GM13977 (cell line): ENCODE results near the gene MAGI1.
"Not testable (repeated sequence)": the region's sequence is repeated elsewhere in the genome, so short reads cannot be mapped to it uniquely, and the experiment has no call there.

Experiments used
- DNase-seq: peaks from one replicate; pipeline ENCODE4 v3.0.0; 2012; ENCODE audit warnings: low spot score
- in situ Hi-C: fragments of 300-500 bp; cut with MboI; formaldehyde crosslinking; loops from one replicate; pipeline ENCODE4 v1.12.0; 2022; ENCODE audit warnings: low sequenced_read_pairs, low pct_unique_long_range_greater_than_20kb, mixed read lengths, inconsistent platforms; ENCODE audit not compliant: unreplicated experiment
- TF ChIP-seq, protein P1 (sequence below): IDR thresholded peaks from 2 replicates; pipeline ENCODE4 v1.5.1; 2012; ENCODE audit warnings: mild to moderate bottlenecking, control low read depth; ENCODE audit not compliant: insufficient read depth; ENCODE audit errors: extremely low read depth, missing control alignments

MAGI1 gene

DNA sequence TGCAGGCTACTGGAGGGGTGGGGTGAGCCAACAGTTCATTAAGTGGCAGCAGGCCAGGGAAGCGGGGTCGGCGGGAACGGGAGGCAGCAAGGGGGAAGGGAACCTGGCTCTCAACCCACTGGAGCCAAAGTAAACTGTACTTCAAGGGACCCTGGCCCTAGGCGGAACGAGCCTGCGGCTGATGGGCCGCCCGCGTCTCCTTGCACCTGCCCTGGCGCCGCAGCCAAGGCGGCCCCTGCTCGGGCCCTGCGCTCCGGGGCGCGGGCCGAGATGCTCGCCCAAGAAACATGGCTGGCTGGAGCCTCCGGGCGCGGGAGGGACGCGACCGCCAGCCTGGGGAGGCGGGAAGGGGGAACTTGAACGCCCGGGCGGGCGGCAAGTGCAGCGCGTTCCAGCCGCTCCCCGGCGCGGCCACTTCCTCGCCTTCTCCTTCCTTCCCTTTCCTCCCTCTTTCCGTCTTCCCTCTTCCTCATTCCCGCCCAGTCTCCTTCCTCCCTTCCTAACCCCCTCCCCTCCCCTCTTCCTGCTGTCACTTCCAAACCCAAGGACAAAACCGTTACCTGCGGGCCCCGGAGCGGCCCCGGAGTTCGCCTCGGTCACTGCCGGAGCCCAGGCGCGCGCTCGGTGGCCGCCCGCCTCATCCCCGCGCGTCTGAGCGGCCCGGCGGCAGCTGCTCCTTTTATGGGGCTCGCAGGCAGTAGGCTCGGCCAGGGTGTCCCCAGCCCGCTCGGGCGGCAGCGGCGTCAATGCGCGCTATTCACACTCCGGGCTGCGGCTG is 489.7 kb downstream of the MAGI1 start:
- in situ Hi-C loops = no loop called here
- DNase-seq = no peak
- TF ChIP-seq, protein P1, sequence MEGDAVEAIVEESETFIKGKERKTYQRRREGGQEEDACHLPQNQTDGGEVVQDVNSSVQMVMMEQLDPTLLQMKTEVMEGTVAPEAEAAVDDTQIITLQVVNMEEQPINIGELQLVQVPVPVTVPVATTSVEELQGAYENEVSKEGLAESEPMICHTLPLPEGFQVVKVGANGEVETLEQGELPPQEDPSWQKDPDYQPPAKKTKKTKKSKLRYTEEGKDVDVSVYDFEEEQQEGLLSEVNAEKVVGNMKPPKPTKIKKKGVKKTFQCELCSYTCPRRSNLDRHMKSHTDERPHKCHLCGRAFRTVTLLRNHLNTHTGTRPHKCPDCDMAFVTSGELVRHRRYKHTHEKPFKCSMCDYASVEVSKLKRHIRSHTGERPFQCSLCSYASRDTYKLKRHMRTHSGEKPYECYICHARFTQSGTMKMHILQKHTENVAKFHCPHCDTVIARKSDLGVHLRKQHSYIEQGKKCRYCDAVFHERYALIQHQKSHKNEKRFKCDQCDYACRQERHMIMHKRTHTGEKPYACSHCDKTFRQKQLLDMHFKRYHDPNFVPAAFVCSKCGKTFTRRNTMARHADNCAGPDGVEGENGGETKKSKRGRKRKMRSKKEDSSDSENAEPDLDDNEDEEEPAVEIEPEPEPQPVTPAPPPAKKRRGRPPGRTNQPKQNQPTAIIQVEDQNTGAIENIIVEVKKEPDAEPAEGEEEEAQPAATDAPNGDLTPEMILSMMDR = no peak

DNA sequence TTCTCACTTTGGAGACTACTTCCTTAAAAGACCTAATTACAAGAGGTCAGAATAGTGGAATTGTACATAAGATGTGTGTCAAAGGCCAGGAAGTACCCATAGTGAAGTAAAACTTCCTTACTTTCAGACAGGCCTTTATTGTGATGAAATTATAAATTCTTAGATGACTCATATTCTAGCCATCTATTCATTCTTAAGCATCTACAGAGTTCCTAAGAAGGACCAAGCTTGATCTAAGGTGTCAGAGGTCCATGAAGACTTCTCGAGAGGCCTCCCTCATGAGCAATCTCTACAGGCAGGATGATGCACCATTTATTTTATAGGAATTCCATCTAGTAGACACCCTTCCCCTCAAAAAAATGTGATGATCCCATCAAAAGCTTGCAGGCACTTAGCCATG is 493.3 kb downstream of the MAGI1 start:
- in situ Hi-C loops = no loop called here
- DNase-seq = no peak
- TF ChIP-seq, protein P1 = no peak

DNA sequence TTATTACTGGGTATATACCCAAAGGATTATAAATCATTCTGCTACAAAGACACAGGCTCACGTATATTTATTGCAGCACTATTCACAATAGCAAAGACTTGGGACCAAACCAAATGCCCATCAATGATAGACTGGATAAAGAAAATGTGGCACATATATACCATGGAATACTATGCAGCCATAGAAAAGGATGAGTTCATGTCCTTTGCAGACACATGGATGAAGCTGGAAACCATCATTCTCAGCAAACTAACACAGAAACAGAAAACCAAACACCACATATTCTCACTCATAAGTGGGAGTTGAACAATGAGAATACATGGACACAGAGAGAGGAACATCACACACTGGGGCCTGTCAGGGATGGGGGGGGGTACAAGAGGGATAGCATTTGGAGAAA is 495.3 kb downstream of the MAGI1 start:
- in situ Hi-C loops = not testable (repeated sequence)

DNA sequence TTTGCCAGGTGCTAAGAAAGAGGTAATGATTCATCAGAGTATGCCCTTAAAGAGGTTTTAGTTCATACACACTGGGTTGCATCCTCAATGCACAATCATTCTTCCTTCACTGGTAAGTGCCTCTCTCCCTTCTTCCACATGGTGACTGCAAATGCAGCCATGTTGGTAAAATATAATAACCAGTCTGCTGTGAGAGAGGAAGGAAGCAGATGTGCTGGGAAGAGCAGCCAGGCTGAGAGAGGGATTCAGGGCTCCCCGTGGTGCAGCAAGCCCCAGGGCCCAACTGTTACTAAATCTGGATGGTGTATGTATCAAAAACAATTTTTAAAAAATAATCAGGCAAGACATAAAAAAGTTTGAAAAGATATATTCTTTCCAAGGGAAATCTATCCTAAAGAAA is 498.1 kb downstream of the MAGI1 start:
- in situ Hi-C loops = no loop called here

More for the DNA sequence above, 495.3 kb downstream of the MAGI1 start:
- not testable (repeated sequence) for DNase-seq

DNA sequence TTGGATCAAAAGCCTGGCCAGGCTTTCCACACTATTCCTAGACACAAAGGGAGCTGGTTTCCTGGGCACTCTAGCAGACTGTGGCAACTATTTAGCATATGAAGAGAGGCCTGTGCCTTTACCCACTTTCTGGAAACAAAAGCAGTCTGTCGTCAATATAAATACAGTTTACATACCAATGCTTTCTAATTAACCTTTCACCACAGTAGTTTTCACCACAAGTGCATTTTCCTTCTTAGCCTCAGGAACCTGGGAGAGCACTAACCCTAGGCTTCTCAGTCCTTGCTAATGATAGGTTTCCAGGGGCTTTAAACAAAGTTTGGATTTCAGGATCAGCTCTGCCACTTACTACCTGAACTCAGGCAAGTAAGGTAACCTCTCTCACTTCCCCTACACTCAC is 499.1 kb downstream of the MAGI1 start:
- DNase-seq = no peak
- in situ Hi-C loops = no loop called here
- TF ChIP-seq, protein P1 = no peak

More for the DNA sequence above, 498.1 kb downstream of the MAGI1 start:
- TF ChIP-seq, protein P1 = no peak
- no peak for DNase-seq

DNA sequence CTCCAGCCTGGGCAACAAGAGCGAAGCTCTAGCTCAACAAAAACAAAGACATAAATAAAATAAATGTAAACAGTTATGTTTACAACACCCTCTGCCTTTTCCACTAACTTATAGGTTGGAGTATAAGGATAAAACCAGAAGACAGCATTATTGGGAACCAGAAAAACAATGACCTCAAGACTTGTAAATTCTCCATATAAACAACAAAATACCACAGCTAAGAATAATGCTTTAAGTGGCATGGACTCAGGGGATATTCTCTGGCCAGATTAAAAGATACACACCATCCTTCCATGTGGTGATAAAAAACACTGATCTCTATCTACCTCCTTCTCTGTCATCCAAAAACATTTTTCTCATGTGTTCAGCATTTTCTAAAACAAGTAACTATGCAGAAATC is 500.6 kb downstream of the MAGI1 start:
- no peak for DNase-seq
- TF ChIP-seq, protein P1 = no peak
- in situ Hi-C loops = no loop called here

DNA sequence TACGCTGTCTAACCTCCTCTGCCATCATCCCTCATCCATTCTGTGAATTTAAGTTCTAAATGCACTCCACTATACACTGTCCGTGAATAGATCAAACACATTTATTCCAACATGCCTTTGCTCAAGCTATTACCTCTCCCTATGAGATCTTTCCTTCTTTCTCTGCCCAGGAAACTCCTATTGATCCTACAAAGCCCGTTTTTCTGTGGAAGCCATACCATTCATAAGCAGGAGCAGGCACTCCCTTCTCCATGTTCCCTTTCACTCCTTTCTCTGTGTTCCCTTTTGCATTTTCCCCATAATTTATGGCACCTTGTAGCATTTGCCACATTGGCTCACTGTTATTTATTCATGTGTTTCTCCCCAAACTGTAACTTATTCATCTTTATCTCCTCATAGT is 501.6 kb downstream of the MAGI1 start:
- TF ChIP-seq, protein P1 = no peak
- no peak for DNase-seq
- in situ Hi-C loops = no loop called here
